Muscle layer of colon (tissue), 2 donors: Measurements from ENCODE around the gene LRRC14B.

Experiments
- H3K27ac ChIP-seq: one replicate; pipeline ENCODE4 v1.7.0; 2013; ENCODE audit warnings: low read depth, mild to moderate bottlenecking, low read length, moderate library complexity
- H3K27me3 ChIP-seq, 2 donors: one replicate each; pipeline ENCODE4 v1.7.0; 2013; ENCODE audit warnings: low read length in 2 of 2, mild to moderate bottlenecking in 2 of 2; ENCODE audit not compliant: insufficient read depth in 2 of 2, control insufficient read depth in 1 of 2
- H3K36me3 ChIP-seq: one replicate; pipeline ENCODE4 v1.7.0; 2013; ENCODE audit warnings: mild to moderate bottlenecking, low read length; ENCODE audit not compliant: insufficient read depth
- H3K4me1 ChIP-seq: one replicate; pipeline ENCODE4 v1.7.0; 2013; ENCODE audit warnings: mild to moderate bottlenecking, low read length; ENCODE audit not compliant: insufficient read depth
- H3K4me3 ChIP-seq, 2 donors: one replicate each; pipeline ENCODE4 v1.7.0; 2013; ENCODE audit warnings: low read length in 2 of 2, low read depth in 1 of 2, mild to moderate bottlenecking in 1 of 2, moderate library complexity in 1 of 2
- H3K9ac ChIP-seq: one replicate; pipeline ENCODE4 v1.7.0; 2013; ENCODE audit warnings: low read length
- H3K9me3 ChIP-seq: one replicate; pipeline ENCODE4 v1.7.0; 2013; ENCODE audit warnings: mild to moderate bottlenecking, low read length
- donor health status: abdominal sarcoma.
- donor health status: Adenocarcinoma of cecum.

Gene LRRC14B

DNA sequence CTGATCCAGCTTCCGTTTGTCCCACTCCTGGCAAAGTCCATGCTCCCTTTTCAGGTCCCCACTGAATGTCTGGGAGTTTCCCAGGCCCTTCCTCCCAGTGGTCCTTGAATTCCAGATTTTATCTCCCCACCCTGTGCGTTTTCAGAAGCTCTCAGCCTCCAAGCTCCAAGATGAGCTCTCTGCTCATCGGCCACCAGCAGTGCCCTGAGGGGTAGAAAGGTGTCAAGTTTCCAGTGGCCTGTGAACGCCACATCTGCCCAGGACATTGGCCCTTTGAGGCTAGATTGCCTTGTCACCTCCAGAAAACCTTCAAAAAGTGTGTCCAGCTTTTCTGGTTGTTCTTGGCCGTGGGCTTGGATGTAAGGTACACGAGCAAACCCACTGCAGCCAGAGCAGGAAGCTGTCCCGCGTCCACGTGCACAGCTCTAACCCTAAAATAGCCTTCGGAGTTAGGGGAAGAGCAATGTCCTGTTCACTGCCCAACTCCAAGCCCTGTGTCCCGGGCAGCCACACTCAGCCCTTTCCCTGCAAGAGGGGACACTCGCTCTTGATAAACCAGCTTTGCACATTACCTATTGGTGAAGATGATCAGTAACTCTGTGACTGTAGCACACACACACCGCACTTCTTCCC, 10.9 kb upstream of the LRRC14B start:
- Histone ChIP-seq H3K9ac (no peak overlapping the region), H3K36me3 (no peaks in the 10 kb centered on the region), H3K27ac (no peak overlapping the region), H3K9me3 (no peaks in the 10 kb centered on the region), H3K4me1 (no peaks in the 10 kb centered on the region), H3K4me3 (no peak overlapping the region), H3K27me3 (peaks cover 0 to 4% of the 10 kb centered on the region in 2 donors)

DNA sequence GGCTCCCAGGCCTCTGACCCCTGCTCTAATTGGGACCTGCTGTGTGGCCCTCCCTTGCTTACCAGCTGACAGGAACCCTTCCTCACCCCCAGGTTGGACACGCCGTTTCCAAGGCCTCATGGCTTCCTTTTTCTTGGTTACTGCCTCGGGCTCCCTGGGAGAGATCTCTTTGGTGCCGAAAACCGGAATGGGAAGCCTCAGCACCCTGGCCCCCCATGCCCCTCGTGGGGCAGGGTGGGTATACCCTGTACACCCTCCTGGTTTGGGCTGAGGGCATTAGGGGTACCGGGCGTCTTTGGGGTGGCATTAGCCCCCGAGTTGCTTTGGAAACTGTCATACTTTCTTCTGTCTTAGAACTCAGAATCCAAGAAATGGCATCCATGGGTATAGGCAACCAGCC, 10.1 kb upstream of the LRRC14B start:
- Histone ChIP-seq H3K27me3 (peaks cover 0 to 4% of the 10 kb centered on the region in 2 donors), H3K9ac (no peak overlapping the region), H3K9me3 (no peaks in the 10 kb centered on the region), H3K4me3 (no peak overlapping the region), H3K4me1 (no peaks in the 10 kb centered on the region), H3K36me3 (no peaks in the 10 kb centered on the region), H3K27ac (no peak overlapping the region)

DNA sequence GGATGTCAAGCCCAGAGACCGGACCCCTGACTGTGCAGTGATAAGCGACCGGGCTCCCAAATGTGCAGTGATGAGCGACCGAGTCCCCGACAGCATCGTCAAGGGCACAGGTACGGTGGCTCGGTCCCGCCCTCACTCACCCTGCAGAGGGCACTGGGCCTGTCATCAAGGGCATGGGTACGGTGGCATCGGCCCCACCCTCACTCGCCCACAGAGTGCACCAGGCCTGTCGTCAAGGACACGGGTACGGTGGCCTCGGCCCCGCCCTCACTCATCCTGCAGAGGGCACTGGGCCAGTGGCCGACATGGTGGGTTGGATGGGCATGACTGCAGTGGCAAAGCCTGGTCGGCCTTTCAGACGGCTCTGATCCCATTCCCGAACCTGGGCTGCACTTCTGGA, 9.7 kb upstream of the LRRC14B start:
- Histone ChIP-seq H3K9me3 (no peaks in the 10 kb centered on the region), H3K9ac (no peak overlapping the region), H3K27ac (no peak overlapping the region), H3K36me3 (no peaks in the 10 kb centered on the region), H3K4me1 (no peaks in the 10 kb centered on the region), H3K27me3 (peaks cover 0 to 4% of the 10 kb centered on the region in 2 donors), H3K4me3 (no peak overlapping the region)

DNA sequence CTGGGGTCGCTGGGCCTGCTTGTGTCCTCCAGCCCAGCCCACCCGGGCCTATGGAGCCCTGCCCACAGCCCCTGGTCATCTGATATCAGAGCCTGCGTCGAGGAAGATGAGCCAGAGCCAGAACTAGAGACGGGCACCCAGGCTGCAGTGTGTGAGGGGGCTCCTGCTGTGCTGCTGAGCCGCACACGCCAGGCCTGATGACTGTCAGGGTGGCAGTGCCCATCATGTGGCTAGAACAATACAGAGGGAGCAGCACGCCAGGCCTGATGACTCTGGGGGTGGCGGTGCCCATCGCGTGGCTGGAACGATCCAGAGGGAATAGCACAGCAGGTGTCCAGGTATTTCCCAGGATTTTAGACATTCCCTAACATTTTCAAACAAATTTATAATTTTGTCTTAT, 9.2 kb upstream of the LRRC14B start:
- H3K27me3 ChIP-seq: peaks cover 0 to 4% of the 10 kb centered on the region in 2 donors
- H3K4me1 ChIP-seq: no peaks in the 10 kb centered on the region
- H3K9me3 ChIP-seq: no peaks in the 10 kb centered on the region
- no peak overlapping the region for H3K4me3 ChIP-seq
- no peaks in the 10 kb centered on the region for H3K36me3 ChIP-seq
- no peak overlapping the region for H3K9ac ChIP-seq
- H3K27ac ChIP-seq: no peak overlapping the region

DNA sequence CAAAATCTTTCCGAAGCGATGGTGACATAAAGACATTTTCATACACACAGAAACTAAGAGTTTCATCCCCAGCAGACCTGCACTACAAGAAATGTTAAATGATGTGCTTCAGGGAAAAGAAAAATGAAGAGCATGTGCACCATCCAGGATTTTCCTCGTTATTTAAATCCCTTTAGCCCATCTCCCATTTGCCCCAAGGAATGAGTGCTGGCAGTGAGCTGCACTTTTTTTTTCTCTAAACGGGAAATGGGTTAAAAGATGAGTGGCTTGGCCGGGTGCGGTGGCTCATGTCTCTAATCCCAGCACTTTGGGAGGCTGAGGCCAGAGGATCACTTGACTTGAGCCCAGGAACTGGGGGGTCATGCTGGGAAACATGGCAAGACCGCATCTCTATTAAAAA, 6.8 kb upstream of the LRRC14B start:
- Histone ChIP-seq H3K36me3 (no peaks in the 10 kb centered on the region), H3K9ac (no peak overlapping the region), H3K4me3 (no peak overlapping the region), H3K4me1 (peaks cover 9% of the 10 kb centered on the region), H3K27me3 (peaks cover 0 to 4% of the 10 kb centered on the region in 2 donors), H3K9me3 (no peaks in the 10 kb centered on the region), H3K27ac (no peak overlapping the region)

DNA sequence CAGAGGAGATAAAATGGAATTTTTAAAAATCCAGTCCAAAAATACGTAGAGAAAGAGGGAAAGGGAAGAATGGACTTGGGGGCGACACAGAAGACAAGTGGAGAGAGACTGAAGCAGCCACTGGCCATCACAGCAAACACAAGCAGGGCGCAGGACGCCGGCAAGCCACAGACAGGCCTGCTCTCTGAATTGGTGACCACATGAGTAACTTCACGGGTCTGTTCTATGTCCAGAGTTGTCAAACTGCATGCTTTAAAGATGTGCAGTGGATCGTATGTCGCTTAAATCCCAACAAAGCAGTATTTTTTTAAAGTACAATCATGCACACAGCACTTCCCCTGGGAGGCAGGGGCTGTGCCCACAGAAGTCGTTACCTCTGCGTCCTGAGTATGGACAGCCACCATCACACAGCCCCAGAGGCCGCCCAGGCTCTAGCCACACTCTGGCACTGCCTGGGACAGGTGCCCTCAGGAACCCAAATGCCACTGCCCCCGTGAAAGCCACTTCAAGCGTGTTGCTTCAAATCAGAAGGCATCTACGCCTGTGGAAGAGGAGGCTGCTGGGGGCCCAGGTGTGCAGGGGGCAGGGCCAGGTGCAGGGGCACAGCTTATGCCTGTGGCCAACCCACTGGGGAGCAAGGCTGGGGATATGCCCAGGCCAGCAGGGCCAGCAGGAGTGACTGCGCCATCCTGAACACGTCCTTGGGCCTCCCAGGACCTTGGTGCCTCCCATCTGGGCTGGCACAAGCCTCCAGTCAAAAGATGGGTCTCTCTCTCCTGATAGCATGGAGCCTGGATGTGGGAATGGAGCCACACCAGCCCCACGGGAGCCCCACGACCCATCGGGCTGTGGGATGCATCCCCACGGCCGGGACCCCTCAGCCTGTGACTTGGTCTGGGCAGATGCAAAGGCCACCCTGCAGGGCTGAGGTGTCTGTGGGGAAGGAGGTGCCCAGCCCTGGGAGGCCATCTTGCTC, 5.9 kb upstream of the LRRC14B start:
- Histone ChIP-seq H3K36me3 (no peaks in the 10 kb centered on the region), H3K9ac (no peak overlapping the region), H3K9me3 (no peaks in the 10 kb centered on the region), H3K27me3 (peaks cover 0 to 4% of the 10 kb centered on the region in 2 donors), H3K4me3 (no peak overlapping the region), H3K4me1 (peaks cover 9% of the 10 kb centered on the region), H3K27ac (no peak overlapping the region)

DNA sequence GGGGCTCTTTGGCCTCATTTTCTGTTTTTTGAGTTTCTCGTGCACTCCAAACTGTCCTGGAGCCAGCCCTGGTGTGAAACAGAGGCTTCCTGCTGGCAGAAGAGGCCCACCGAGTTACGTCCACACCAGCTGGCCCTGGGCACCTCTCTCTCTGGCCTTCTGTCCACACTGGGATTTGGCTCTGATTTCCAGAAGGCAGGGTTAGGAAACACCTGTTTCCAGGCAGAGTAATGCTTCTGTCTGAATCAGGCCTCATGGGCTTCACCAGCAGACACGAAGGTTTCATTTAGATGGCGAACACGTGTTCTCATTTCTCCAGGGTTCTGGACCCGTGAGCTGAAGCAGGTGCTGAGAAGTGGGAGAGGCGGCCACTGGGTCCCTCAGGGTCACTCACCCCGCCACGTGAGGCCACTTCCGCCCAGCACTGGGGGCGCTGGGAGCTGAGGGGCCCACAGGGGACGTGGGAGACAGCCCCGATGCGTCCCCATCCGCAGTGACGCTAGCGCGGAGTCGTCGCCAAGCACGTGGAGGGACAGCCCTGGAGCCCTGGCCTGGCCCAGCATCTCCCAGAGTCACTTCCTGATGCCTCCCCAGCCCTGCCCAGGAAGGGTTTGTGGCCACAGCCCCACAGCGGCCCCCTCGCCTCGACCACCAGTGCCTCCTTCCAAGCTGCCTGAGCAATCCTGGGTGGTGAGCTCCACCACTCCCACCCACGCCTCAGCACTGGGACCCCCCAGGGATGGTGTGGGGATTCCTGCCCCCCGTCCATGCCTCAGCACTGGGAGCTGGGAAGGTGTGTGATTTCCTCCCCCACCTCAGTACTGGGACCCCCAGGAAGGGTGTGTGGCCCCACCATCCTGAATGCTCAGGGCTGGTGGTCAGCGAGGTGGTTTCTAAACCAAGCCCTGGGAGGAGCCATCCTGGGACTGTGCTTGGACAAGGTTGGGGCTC, 4.9 kb upstream of the LRRC14B start:
- no peak overlapping the region for H3K9ac ChIP-seq
- peaks cover 0 to under 1% of the 10 kb centered on the region in 2 donors for H3K27me3 ChIP-seq
- no peak overlapping the region for H3K27ac ChIP-seq
- no peaks in the 10 kb centered on the region for H3K36me3 ChIP-seq
- peaks cover 14% of the 10 kb centered on the region for H3K4me1 ChIP-seq
- H3K9me3 ChIP-seq: no peaks in the 10 kb centered on the region
- no peak overlapping the region for H3K4me3 ChIP-seq

DNA sequence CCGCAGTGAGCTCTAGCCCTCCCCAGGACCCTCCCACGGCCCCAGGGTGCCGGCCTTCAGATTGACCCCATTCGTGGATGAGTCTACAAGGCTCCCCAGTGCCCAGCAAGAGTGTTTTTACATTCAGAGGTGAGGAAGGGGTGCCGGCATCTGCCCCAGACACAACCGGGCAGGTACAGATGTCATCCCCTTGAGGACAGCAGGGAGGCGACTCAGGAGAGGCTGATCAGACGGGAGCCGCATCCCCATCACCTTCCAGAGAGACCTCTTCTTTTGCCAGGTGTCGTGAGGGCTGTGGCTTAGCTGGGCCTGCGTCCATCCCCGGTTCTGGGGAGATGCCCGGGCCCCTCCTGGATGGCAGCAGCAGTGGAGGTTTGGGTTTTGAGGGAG, 4.3 kb upstream of the LRRC14B start:
- no peaks in the 10 kb centered on the region for H3K9me3 ChIP-seq
- no peak overlapping the region for H3K9ac ChIP-seq
- H3K4me1 ChIP-seq: peaks cover 17% of the 10 kb centered on the region
- H3K4me3 ChIP-seq: no peak overlapping the region
- H3K36me3 ChIP-seq: no peaks in the 10 kb centered on the region
- H3K27ac ChIP-seq: no peak overlapping the region
- peaks cover 0 to 7% of the 10 kb centered on the region in 2 donors for H3K27me3 ChIP-seq

DNA sequence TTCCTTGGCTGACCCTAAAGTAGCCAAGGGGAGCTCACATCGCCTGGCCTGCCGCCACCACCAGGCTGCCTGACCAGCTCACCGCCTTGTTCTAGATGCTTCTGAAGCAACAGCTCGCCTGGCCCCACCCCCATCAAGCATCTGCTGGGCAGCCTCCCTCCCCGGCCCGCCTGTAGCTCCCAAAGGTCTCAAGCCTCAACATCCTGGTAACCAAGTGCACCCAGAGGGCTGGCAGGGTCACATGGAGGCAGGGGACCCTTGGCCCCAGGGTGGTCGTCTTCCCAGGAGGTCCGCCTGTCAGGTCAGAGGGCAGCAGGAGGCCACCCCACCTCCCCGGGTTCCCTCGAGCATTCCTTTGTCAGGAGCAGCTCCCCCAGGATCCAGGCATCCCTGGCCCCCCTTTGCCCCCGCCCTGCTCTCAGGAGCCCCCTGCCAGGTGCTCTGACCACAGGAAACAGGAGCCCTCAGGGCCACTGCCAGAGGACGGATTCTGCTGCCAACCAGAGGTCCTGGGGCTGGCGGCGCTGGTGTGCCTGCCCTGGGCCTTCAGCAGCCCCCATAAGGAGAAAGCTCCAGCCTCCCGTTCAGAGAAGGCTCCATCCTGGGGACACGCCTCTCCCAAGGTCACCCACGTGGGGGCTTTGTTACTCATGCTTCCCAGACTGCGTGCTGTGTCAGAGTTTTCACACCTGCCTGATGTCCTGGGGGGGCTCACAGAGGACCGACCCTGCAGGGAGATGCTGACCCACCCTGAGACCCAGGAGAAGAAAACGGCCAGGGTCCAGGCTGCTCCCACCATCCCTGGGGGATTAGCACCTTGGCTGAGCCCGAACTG, 3.5 kb upstream of the LRRC14B start:
- Histone ChIP-seq H3K27me3 (peaks cover 0 to 12% of the 10 kb centered on the region in 2 donors), H3K27ac (no peak overlapping the region), H3K36me3 (no peaks in the 10 kb centered on the region), H3K4me3 (peak overlapping the region in 1 of 2 donors; percentile 44), H3K4me1 (peaks cover 17% of the 10 kb centered on the region), H3K9me3 (no peaks in the 10 kb centered on the region), H3K9ac (peak overlapping the region; percentile 14)
